A673 (cell line): ENCODE data around the gene MECR.

Experiments used
- EZH2 ChIP-seq: fragments of 200-600 bp; sonication (generic); IDR thresholded peaks from 2 replicates; pipeline ENCODE4 v1.6.1; 2017; ENCODE audit warnings: borderline replicate concordance, low read depth, mild to moderate bottlenecking, mixed read lengths, antibody characterized with exemption, low read length; ENCODE audit not compliant: poor library complexity, severe bottlenecking
- TF ChIP-seq, protein P1 (sequence below): fragments of 300-800, 200-600 bp; sonication (generic); conservative IDR thresholded peaks from 2 replicates; pipeline ENCODE4 v1.5.1; 2017; ENCODE audit warnings: low read depth, mild to moderate bottlenecking, antibody characterized with exemption, low read length, moderate library complexity, mixed read lengths

DNA sequence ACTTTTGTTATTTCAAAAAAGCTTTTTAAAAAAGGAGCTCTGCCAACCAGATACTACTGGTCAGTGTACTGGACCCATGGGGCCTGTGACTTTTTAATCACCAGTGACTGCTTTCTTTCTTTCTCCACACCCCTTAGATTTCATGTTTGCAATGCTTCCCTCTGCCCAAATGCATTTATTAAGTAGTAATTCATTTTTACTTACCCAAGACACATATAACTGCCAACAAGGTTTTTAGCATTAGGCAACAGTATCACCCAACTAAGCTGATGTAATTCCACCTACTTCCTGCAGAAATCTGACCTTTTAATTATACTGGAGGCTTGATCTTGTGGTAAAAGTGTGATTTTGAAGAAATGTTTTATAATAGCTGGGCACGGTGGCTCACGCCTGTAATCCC, 12.5 kb downstream of the MECR start:
- TF ChIP-seq, protein P1, sequence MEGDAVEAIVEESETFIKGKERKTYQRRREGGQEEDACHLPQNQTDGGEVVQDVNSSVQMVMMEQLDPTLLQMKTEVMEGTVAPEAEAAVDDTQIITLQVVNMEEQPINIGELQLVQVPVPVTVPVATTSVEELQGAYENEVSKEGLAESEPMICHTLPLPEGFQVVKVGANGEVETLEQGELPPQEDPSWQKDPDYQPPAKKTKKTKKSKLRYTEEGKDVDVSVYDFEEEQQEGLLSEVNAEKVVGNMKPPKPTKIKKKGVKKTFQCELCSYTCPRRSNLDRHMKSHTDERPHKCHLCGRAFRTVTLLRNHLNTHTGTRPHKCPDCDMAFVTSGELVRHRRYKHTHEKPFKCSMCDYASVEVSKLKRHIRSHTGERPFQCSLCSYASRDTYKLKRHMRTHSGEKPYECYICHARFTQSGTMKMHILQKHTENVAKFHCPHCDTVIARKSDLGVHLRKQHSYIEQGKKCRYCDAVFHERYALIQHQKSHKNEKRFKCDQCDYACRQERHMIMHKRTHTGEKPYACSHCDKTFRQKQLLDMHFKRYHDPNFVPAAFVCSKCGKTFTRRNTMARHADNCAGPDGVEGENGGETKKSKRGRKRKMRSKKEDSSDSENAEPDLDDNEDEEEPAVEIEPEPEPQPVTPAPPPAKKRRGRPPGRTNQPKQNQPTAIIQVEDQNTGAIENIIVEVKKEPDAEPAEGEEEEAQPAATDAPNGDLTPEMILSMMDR, result no peak
- no peak for TF ChIP-seq EZH2
